Upper lobe of left lung (tissue), 6 donors: Measurements from ENCODE around the gene IPO11. TPM values are rescaled to one million over a fixed set of nuclear protein-coding genes. Genes with fewer than 3 reads are reported as not detected.

Experiments
- ATAC-seq, 2 donors: fragments of 200-7000 bp; cut with Tn5 transposase; one replicate each; pipeline ENCODE4 v1.9.1; 2022; ENCODE audit warnings: mild to moderate bottlenecking in 2 of 2, moderate library complexity in 2 of 2; ENCODE audit not compliant: low FRiP score in 2 of 2
- DNase-seq, 2 donors: peaks; one replicate each; pipeline ENCODE4 v3.0.0-alpha.2; 2019 to 2020
- H3K27ac ChIP-seq, 4 donors: fragments of 200-600 bp; sonication (generic); one replicate each; pipeline ENCODE4 v1.5.1; 2016 to 2019
- H3K27me3 ChIP-seq, 4 donors: fragments of 200-600 bp; sonication (generic); one replicate each; pipeline ENCODE4 v1.5.1; 2017 to 2019
- H3K36me3 ChIP-seq, 4 donors: fragments of 200-600 bp; sonication (generic); one replicate each; pipeline ENCODE4 v1.5.1; 2016 to 2019
- H3K4me1 ChIP-seq, 4 donors: fragments of 200-600 bp; sonication (generic); one replicate each; pipeline ENCODE4 v1.5.1; 2018 to 2019
- H3K4me3 ChIP-seq, 4 donors: fragments of 200-600 bp; sonication (generic); one replicate each; pipeline ENCODE4 v1.5.1; 2017 to 2019; ENCODE audit warnings: mild to moderate bottlenecking in 2 of 4, moderate library complexity in 1 of 4
- H3K9me3 ChIP-seq, 4 donors: fragments of 200-600 bp; sonication (generic); one replicate each; pipeline ENCODE4 v1.5.1; 2018 to 2019
- CTCF ChIP-seq, 6 experiments: fragments of 450-650 bp in 4 of 6; fragments of 200-600 bp in 2 of 6; sonication (generic) in 2 of 6; IDR thresholded peaks; one replicate each; pipeline ENCODE4 v1.5.1; 2016 to 2019; ENCODE audit warnings: antibody characterized with exemption in 6 of 6
- EP300 ChIP-seq, 4 donors: sonication (generic); formaldehyde crosslinking; IDR thresholded peaks; one replicate each; pipeline ENCODE4 v1.5.1; 2017; ENCODE audit warnings: antibody characterized with exemption in 4 of 4, control low read depth in 2 of 4
- POLR2A ChIP-seq, 4 donors: fragments of 450-650 bp; IDR thresholded peaks; one replicate each; pipeline ENCODE4 v1.5.1; 2016 to 2017; ENCODE audit warnings: antibody characterized with exemption in 4 of 4, mild to moderate bottlenecking in 2 of 4
- POLR2AphosphoS5 ChIP-seq, 2 donors: sonication (generic); formaldehyde crosslinking; IDR thresholded peaks; one replicate each; pipeline ENCODE4 v1.5.1; 2017; ENCODE audit warnings: antibody characterized with exemption in 2 of 2
- WGBS, 2 donors: methylation state at CpG; one replicate each; pipeline ENCODE4 v1.1.5; 2017 to 2018; 5-methylcytosine and 5-hydroxymethylcytosine counted together
- total RNA-seq, 6 donors: library from RNA; depleted of rRNA in 4 of 6; stranded (reverse); fragments of >200 nt in 4 of 6; gene quantifications; one replicate each; pipeline versions ENCODE4 v1.1.0 to v1.2.1, GENCODE V29; 2016 to 2021
- donor health status: DM: no; HTN: no; CAD: no; lungs with moderate emphysema.
- donor health status: DM: no; HTN: yes; CAD: no; lungs with severe emphysema.

IPO11 gene
- total RNA-seq, 6 donors from 2014 or later, result 12.2 to 40.4 (median 18.8) TPM

GRCh38 chr5:62542720-62543119, 130.2 kb downstream of the IPO11 start:
- Histone ChIP-seq H3K9me3 (no peaks in the 10 kb centered on the region), H3K4me1 (no peaks in the 10 kb centered on the region), H3K36me3 (peaks cover 0 to 7% (median 0%) of the 10 kb centered on the region in 4 donors), H3K4me3 (no peak overlapping the region), H3K27me3 (no peaks in the 10 kb centered on the region), H3K27ac (no peak overlapping the region)
- WGBS, 2 donors, result 98 to 100% methylated on average over 1 of the region's 1 CpG
- TF ChIP-seq EP300 (IDR thresholded peaks at IDR 0.05) (no peak), POLR2A (IDR thresholded peaks at IDR 0.05) (no peak), CTCF (IDR thresholded peaks at IDR 0.05) (no peak), POLR2AphosphoS5 (IDR thresholded peaks at IDR 0.05) (no peak)
- DNase-seq (no peak), ATAC-seq (no peak)

GRCh38 chr5:62547945-62548630, 135.5 kb downstream of the IPO11 start:
- Histone ChIP-seq H3K4me1 (peaks cover 0 to 3% (median 0%) of the 10 kb centered on the region in 4 donors), H3K9me3 (no peaks in the 10 kb centered on the region), H3K4me3 (no peak overlapping the region), H3K27me3 (no peaks in the 10 kb centered on the region), H3K27ac (no peak overlapping the region), H3K36me3 (peaks cover 0 to 3% (median 0%) of the 10 kb centered on the region in 4 donors)
- ATAC-seq (peak in 1 of 2 donors; percentile 63), DNase-seq (no peak)
- TF ChIP-seq CTCF (IDR thresholded peaks at IDR 0.05) (no peak), POLR2AphosphoS5 (IDR thresholded peaks at IDR 0.05) (no peak), EP300 (IDR thresholded peaks at IDR 0.05) (no peak), POLR2A (IDR thresholded peaks at IDR 0.05) (no peak)
- 52 to 59% methylated on average over 3 of the region's 3 CpGs for WGBS, 2 donors

- Histone ChIP-seq H3K27ac (no peak overlapping the region), H3K9me3 (no peaks in the 10 kb centered on the region), H3K4me1 (peaks cover 0 to 3% (median 0%) of the 10 kb centered on the region in 4 donors), H3K4me3 (no peak overlapping the region), H3K27me3 (no peaks in the 10 kb centered on the region), H3K36me3 (peaks cover 0 to 8% (median 0%) of the 10 kb centered on the region in 4 donors)
- no peak for DNase-seq
- ATAC-seq, result no peak
- no peak for TF ChIP-seq EP300 (IDR thresholded peaks at IDR 0.05)
- no peak for TF ChIP-seq POLR2A (IDR thresholded peaks at IDR 0.05)
- no peak for TF ChIP-seq POLR2AphosphoS5 (IDR thresholded peaks at IDR 0.05)
- no peak for TF ChIP-seq CTCF (IDR thresholded peaks at IDR 0.05)
- 93 to 94% methylated on average over 2 of the region's 2 CpGs for WGBS, 2 donors
These were observed 137.5 kb downstream of the IPO11 start for GRCh38 chr5:62550103-62550502.

DNA sequence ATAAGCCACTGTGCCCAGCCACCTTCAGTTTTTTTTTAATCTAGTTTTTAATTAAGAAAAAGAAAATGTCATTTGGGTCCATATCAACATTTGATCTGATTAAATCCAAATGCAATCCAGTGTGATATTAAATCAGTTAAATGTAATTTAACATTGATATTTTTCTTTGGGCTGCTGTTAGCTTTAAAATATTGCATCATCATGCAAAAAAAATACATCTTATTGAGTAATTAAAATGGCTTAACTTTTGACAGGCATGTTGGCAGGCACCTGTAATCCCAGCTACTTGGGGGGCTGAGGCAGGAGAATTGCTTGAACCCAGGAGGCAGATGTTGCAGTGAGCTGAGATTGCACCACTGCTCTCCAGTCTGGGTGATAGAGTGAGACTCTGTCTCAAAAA, 143.4 kb downstream of the IPO11 start:
- Histone ChIP-seq H3K36me3 (peaks cover 0 to 14% (median 0%) of the 10 kb centered on the region in 4 donors), H3K9me3 (no peaks in the 10 kb centered on the region), H3K4me1 (no peaks in the 10 kb centered on the region), H3K27ac (no peak overlapping the region), H3K27me3 (no peaks in the 10 kb centered on the region), H3K4me3 (no peak overlapping the region)
- ATAC-seq (no peak), DNase-seq (no peak)
- no peak for TF ChIP-seq EP300 (IDR thresholded peaks at IDR 0.05)
- no peak for TF ChIP-seq POLR2A (IDR thresholded peaks at IDR 0.05)
- TF ChIP-seq CTCF (IDR thresholded peaks at IDR 0.05), result no peak
- no peak for TF ChIP-seq POLR2AphosphoS5 (IDR thresholded peaks at IDR 0.05)

- Histone ChIP-seq H3K36me3 (peaks cover 0 to 16% (median 0%) of the 10 kb centered on the region in 4 donors), H3K27me3 (no peaks in the 10 kb centered on the region), H3K9me3 (no peaks in the 10 kb centered on the region), H3K4me3 (no peak overlapping the region), H3K27ac (no peak overlapping the region), H3K4me1 (no peaks in the 10 kb centered on the region)
- TF ChIP-seq CTCF (IDR thresholded peaks at IDR 0.05) (no peak), POLR2AphosphoS5 (IDR thresholded peaks at IDR 0.05) (no peak), EP300 (IDR thresholded peaks at IDR 0.05) (no peak), POLR2A (IDR thresholded peaks at IDR 0.05) (no peak)
- 93 to 96% methylated on average over 3 of the region's 3 CpGs for WGBS, 2 donors
- DNase-seq (no peak), ATAC-seq (no peak)
These were observed 146.4 kb downstream of the IPO11 start for GRCh38 chr5:62558941-62559340.
